GM19238 (cell line): ENCODE data around the gene FGF14.

Source experiments
- DNase-seq: peaks from one replicate; pipeline ENCODE4 v3.0.0; 2011; ENCODE audit warnings: low spot score; ENCODE audit not compliant: insufficient read length

Gene FGF14

DNA sequence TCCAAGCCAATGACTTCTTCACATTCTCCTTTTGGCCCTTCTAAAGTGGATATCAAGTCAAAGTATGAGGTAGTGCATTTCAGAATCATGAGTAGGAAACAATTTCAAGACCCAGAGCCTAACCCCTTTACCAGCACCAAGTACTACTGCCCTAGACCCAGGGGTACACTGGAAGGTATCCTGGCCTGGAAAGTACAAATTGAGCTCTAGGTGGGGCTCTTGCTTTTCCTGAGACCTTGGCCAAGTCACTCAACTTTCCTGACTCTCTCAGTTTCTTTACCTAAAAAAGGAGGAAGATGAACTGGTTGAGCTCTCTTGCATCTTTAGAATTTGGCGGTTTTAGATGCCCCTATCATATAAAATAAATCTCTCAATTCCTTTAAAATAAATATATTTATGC, 204.7 kb downstream of the FGF14 start:
- DNase-seq: no peak

DNA sequence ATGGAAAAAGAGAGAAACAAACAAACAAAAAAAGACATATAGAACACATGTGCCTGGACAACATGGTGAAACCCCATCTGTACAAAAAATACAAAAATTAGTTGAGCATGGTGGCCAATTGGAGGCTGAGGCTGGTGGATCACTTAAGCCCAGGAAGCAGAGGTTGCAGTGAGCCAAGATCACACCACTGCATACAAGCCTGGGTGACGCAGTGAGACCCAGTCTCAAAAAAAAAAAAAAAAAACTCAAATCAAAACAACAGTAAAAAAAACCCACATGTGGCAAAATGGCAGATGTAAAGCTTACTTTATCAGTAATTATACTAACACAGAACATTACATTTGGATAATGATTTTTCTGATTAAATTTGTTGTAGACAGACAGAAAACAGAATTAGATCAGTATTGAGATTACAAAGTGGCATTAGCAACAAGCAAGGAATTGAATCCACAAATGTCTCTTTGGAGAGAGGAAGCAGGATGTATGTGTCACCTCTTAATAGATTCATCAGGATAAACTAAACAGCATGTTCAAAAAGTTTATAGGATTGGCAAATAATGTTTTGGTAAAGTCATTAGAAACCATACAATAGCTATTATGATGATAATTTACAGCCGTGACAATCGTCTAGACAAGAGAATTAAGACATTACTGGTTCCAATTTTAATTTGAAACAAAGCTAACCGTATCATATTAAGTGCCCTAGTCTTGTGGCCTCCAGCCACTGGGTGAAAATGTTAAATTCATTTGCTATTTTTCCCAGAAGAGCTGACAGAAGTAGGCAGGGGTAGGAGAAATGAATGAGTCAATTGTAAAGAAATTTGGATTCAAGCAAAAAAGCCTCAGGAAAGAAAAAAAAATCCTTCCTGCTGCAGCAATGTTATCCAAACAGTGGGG, 206.0 kb downstream of the FGF14 start:
- DNase-seq: no peak

DNA sequence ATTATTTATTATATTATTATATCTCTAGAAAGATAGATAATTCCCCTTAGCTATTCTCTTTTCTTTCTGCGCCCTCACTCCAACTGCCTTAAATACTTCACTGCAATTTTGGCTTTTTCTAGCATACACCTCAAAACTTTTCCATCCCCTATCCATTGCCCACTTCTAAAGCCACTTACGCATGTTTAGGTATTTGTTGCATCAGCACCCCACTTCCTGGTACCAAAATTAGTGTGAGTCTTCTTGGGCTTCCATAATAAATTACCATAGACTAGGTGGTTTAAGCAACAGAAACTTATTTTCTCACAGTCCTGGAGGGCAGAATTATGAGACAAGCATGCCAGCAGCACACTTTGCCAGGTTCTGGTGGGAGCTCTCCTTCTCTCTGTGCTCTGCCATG, 209.0 kb downstream of the FGF14 start:
- DNase-seq: no peak

DNA sequence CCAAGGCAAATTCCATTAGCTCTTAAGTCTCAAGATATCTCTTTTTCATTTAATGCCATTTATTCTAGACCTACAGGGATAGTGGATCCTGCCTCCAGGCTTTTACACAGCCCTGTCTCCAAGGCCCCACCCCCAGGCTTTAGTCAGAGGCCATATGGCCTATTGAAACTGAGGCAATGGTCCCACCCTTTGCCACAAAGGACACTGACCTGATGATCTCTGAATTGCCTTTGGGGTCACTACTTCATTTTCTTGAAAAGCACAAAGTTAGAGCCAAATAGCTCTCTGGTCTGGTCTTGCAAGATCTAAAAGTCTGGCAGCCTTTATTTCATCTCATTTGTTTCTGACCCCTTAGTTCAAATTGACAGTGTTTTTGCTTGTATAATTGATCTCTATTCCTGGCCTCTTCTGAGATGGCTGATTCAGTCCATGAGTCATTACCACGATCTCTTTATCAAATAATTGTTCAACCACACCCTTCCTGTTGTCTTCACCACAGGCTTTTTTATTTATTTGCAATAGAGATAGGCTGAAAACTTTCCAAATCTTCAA, 209.8 kb downstream of the FGF14 start:
- no peak for DNase-seq

DNA sequence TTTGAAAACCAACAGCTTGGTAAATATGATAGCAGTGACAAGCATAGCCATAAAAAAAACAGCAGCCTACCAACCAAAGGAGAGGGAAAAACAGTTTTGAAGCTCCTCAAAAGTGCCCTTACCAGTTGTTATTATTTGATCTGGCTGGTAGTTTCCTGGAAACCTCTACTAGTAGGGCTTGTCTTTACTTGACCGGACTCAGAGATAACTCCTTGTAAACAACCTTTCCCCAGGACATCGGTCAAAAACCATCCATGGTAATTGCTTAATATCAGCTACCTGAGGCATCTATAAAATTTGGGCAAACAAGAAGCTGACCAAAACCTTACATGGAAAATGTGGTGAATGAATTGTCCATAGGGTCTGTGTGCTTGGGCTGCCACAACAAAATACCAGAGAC, 210.9 kb downstream of the FGF14 start:
- DNase-seq: no peak

DNA sequence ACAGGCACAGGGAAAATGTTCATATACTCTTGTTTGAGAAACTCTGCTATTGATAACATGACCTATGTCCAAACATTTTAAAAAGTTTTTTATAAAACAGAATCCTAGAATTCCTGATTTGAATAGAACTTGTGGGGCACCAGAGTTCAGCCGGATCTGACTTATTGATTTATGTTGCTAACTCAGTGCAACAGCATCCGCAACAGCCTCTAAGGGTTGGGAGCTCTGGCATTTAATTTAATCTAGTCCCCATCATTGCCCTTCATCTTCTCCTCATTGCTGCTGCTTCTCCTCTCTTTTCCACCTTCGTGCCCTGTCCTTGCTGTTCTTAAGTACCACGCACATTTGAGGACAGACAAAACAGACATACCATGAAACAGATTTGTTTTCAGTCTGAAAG, 214.5 kb downstream of the FGF14 start:
- DNase-seq: no peak

DNA sequence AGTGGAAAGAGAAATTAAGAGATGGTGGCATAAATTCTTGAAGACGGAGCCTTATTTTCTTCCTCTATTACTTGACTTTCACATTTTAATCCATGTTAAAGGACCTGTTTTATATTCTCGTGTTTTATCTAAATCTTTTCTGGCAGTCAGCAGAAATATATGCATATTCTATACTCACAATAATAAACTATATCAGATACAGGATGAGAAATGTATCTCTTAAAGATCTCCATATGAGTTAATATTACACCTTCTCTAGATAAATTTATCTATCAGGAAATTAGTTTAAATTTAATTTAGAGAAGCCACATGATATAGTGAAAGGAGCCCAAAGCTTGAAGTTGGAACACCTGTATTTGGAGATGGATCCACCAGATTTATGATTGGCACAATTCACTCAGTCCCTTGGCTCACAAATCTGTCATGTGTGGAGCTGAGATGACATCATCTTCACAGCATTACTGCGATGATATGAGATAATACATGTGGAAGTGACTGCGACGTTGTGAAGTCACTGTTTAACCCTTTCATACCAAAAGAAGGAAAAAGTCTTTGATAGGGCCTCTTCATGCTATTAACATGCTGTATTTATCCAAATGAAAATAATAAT, 216.4 kb downstream of the FGF14 start:
- DNase-seq: no peak

DNA sequence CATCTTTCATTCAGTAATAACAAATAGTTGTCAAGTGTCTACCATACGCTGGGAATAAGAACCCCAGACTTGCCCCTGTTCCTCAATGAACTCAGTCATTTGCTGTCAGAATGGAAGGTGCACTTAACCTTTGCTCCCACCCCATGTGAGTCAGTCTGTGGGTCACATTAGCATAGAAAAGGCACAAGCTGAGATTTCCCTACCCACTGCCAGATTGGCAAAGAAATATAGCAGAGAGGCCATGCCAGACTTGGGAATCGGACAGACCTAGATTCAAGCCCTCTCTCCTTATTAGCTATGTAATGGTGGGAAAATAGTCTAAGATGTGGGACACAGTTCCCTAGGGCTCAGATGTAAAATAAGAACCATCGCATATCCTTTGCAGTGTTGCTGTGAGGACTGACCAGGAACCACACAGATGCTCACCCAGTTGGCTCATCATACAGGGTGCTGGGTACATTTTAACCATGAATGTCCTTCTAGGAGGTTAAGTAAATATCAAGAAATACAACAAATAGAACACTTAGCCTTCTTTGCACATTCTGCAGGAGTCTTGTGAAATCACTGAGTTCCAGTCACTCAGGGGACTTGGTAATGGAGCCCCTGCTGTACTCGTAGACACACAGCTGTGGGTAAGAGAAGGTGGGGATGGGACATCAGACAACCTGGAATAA, 218.2 kb downstream of the FGF14 start:
- no peak for DNase-seq

DNA sequence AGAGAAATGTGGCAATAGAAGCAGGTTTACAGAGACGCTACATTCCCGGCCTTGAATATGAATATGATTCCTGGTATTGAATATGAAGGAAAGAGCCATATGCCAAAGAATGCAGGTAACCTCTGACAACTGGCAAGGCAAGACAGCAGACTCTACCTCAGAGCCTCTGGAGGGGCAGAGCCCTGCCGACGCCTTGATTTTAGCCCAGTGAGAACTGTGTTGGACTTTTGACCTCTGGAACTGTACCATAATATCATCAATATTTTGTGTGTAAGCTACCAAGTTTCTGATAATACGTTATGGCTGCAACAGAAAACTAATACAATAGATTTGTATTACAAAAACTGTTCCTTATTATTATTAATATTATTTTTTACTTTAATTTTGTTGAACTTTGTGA, 219.7 kb downstream of the FGF14 start:
- no peak for DNase-seq

DNA sequence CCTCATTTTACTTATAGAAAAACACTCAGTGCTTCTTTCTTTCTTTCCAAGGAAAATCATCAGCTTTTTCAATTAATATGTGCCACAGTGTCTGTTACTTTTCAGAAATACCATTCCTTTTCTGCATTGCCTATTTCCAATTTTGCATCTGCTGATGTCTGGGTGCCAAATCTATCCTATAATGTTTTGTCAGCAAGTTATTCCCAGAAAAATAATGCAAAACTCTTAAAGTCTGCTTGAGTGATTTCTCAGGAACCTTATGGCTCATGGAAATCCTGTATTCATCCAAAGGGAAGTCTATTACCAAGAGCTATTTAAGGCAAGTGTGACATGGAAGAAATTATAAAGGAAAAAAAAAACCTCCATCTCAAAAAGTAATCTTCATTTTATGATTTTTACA, 224.4 kb downstream of the FGF14 start:
- DNase-seq: no peak

- DNase-seq: no peak
Measured at GRCh38 chr13:102176846-102177245, 225.0 kb downstream of the FGF14 start.

- no peak for DNase-seq
Measured at GRCh38 chr13:102172406-102172805, 229.4 kb downstream of the FGF14 start.

- DNase-seq: no peak
Measured at GRCh38 chr13:102170305-102170704, 231.5 kb downstream of the FGF14 start.

DNA sequence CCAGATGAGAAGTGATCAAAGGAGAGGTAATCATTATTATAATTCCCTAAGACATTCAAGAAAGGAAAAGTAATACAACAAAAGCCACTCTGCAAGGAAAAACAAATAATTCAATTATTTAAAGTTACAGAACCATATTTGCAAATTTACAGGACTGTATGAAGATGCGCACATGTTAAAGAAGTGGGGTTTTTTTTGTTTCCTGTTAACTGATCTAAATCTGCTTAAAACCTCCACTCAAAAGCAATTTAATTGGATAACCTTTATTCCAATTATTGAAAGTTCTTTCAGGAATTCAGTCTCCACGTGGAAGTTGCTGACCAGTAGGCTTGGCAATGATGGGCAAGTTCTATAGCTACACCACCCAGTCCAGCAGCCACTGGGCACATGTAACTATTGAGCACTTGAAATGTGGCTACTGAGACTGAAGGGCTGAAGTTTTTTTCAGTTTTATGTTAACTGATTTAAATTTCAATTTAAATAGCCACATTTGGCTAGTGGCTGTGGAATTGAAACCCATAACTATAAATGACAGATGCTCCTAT, 232.3 kb downstream of the FGF14 start:
- DNase-seq: no peak

DNA sequence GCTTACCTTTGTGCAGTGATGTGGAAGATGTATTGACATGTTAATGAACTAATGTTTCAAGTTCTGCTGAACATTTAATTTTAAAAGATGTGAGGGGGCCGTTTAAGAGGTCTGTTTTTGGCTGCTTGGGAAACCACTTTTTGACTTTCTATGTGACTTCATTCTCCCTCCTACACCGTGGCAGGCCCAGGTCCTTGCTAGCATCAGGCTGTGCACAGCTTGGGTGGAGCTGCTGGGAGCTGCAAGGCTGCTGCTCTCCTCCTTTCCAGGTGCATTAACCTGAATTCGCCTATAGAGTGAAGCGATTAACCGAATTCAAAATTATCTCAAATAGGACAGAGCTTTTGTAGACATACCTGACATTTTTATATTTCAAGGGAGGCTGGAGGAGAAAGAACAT, 249.1 kb downstream of the FGF14 start:
- DNase-seq: no peak

DNA sequence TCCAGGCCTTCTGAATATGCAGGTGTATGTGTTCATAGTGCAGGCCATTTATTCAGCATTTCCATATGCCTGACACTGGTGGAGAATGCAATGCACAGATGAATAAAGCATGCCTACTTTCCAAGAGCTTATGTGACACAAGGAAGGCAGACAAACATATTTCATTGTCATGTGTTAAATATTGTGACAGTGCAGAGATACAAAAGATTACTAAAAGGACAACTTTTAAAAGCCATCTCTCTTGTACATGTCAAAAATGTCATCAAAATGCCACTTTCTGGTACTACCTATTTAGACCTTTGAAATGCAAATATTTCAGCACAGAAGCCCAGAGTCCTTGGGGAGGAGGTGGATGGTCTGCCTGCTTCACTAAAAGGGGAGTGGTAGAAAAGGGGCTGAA, 254.5 kb downstream of the FGF14 start:
- DNase-seq: no peak

- no peak for DNase-seq
Measured at GRCh38 chr13:102145750-102146149, 256.1 kb downstream of the FGF14 start.

DNA sequence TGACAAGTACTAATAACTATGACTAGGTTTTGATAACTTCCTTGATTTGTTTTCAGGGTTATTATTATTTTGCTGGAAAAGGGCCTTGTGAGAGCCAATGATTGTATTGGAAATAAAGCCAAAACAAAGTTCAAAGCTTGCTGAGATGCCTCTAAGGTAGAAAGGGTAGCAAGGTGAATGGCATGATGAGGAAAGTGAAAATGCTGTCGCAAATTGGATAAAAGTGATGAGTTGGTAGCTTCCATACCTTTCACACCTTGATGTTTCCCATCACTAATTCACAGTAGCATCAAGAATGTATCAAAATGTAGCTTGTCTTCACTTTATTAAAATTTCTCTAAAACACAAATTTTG, 259.4 kb downstream of the FGF14 start:
- no peak for DNase-seq

GRCh38 chr13:102141625-102142472, 260.0 kb downstream of the FGF14 start:
- DNase-seq: no peak

DNA sequence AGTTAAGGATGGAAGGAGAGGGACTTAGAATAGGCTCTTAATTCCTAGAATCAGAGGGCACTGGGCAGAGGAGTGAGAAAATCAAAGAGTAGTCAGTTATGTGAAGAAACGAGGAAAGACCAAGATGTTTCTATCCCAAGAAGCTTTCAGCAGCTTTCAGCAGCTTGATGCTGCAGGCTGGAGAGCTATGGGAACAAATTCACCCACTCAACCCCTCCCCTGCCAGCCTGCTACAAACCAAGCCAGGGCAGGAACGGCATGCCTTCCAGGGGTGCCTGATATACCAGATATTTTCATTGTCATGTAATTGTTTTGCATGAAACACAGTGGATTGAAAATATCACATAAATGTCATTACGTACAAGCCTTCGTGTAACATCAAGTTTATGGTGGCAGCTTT, 262.2 kb downstream of the FGF14 start:
- no peak for DNase-seq

DNA sequence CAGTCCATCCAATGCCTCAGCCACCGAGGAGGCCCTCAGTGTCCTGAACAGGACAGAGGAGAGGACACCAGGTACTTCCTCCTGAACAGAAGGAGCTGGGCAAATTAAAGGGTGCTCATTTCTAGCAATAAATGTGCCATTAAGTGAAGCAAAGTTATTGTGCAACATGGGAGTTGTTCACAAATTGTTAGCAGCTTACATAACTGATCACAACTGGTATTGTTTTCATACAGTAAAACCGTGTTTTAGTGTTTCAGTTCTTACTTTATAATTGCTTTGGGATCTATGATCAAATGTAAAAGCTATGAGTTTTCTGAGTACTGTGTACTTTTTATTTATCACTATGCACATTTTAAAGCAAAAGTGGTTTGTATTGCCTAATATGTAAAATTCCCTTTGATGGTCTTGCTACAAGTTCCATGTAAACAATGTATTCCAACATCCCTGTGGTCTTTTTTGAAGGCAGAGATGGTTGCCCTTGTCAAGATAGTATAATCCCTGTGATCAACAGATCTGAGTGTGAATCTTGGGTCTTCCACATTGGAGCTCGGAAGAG, 263.1 kb downstream of the FGF14 start:
- no peak for DNase-seq
